Stimulated activated CD8-positive, alpha-beta memory T cell treated with anti-CD3 and anti-CD28 coated beads, Interleukin-2, amount 100 ng/mL, for 48 hours (primary cell): ENCODE measurements around the gene LGALS16.
"Not testable (repeated sequence)": the region's sequence is repeated elsewhere in the genome, so short reads cannot be mapped to it uniquely, and the experiment has no call there.

Experiments used
- DNase-seq, 2 donors: peaks; one replicate each; pipeline ENCODE4 v3.0.0-alpha.2; 2020; ENCODE audit warnings: low read depth in 2 of 2

The LGALS16 gene

DNA sequence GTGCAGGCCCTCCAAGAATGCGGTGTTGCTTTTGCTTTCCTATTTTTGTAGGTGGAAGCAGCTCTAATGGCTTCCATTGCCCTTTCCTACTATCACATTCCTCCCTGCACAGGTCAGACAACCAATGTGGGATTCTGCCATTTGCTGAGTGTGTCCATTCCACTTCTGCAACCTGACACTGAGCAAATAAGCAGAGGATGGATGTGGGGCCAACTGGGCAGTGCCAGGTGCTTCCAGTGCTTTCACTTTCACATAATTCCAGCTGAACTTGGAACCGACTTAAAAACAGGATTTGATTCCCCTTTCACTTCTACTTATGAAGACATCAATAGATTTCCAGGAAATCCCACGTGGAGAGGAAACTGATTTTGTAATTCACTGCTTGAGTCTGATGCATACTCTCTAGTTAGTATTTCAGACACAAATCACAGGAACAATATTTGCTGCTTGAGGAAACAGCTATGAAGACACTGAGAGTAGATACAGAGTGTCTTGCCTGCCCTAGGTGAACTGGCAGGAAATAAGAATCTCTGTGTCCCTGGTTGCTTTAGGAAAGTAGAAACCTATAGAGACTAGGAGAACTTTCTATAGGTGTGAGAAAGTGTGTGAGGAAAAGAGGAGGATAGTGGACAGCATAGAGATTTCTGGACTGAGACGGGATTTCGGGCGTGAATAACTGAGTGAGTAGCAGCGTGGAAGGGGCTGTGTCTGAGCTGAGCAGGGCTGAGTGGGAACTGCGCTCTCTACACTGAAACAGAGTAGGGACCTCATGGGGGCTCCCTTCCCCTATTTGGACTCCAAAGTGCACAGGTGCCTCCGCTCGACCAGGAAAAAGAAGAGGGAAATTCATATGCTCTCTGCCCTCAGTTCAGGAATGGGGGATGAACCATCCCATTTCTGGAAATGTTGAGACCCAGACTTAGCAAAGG lies 22.5 kb downstream of the LGALS16 start:
- no peak for DNase-seq

DNA sequence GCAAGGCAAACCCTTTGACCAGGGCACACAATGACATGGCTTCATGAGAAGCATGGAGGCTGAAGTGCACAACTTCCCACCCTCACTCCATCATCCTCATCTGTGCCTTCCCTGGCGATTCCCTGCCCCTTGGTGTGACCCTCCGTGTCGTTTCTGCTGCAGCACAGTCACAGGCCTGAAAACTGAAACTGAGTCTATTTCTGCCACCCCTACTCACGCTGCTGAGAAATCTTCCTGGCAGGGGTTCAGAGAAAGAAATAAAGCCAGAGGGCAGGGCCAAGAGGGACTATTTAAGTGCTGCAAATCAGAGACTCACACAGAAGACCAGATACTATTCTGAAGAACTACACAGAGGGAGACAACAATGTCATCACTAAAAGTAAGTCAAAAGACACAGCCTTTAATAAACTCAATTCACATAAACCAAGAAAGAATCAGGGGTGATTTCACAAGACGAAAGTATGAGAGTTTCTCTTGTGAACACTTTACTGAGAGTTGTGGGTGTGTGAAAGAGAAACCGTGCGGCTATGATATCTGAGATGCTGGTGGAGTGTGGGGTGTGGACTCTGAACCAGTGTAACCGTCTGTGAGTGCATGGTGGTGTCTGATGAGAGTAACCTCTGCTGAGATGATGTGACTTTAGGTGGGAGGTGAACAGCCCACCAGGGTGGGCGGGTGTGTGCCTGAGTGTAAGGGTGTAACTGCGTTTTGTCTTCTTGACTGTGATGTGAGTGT lies 23.5 kb downstream of the LGALS16 start:
- DNase-seq = peak in 1 of 2 donors; percentile 41

DNA sequence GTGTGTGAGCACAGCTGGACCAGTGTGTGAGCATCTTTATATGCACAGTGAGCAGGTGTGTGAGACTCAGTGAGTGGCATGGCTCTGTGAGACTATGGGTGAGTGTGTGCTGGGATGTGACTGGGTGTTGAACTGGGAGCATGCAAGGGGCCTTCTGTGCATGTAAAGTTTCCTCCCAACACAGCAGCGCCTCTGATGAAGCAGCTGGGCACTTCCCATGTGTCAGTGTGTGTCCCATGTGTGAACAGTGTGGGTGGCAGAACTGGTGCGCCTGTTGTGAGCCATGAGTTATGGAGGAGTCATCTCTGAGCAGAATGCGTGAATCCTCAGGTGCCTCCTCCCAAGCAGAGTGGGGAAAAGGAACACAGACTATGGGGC lies 24.1 kb downstream of the LGALS16 start:
- DNase-seq = peak in 1 of 2 donors; percentile 23

DNA sequence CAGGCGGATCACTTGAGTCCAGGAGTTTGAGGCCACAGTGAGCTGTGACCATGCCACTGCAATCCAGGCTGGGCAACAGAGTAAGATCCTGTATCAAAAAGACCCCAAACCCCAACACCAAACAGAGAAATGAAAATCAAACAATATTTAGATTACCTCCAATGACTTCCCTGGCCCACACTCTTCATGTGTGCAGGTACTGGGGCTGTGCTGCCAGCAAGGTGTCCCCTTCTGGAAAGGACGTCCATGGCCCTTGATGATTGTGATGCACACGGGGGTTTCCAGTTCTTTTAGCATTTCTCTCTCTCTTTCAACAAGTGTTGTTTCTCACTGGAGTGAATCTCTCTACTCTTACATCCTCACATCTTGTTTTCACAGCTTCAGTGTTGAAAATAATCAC lies 24.9 kb downstream of the LGALS16 start:
- DNase-seq = no peak

DNA sequence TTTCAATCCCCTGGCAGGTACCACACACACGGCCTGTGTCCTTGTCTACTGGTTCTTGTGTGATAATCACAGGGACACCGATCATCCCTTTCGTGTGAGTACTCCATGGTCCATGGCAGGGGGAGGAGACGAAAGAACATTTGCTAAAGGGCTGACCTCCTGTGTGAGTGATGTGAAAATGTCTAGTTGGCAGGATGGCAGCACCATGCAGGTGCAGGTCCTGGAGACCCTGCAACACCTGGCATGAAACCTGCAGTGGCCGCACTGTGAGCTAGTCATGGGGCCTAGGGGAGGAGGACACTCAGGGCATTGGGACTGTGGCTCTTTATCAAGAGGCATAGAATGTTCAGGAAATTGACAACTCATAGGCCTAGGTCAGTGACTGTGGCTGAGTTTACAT lies 25.7 kb downstream of the LGALS16 start:
- DNase-seq = no peak

DNA sequence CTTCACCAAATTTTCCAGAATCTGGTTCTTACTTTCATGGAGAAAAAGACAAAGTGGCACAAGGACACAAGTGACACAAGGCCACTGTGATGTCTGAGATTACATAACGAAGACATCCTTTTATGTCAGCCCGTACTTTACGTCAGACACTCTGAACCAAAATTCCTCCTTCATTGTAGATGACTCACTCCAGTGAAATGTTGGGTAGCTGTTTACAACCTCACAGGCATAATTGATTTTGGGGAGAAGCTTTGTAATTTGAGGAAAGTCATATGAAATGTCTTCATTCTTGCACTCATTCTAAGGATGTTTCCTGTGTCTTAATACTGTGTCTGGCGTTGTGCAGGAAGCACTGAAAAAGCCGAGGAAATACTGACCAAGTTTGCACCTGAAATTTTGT lies 28.6 kb downstream of the LGALS16 start:
- no peak for DNase-seq

DNA sequence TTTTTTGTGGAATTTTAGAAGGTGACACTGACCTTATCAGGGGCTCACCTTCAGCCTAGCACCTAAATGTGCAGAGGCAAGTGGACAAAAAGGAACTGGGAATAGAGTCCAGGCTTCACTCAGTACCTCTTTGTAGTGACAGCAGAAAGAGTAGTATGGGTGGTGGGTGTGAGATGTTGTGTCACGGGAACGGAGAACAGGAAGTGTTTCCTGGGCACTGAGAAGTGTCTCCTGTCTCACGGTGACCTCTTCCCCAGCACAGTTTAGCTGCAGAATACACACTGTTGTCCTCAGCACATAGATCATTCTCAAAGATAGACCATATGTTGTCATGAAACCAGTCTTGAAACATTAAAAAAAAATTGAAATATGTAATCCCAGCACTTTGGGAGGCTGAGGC lies 31.0 kb downstream of the LGALS16 start:
- no peak for DNase-seq

DNA sequence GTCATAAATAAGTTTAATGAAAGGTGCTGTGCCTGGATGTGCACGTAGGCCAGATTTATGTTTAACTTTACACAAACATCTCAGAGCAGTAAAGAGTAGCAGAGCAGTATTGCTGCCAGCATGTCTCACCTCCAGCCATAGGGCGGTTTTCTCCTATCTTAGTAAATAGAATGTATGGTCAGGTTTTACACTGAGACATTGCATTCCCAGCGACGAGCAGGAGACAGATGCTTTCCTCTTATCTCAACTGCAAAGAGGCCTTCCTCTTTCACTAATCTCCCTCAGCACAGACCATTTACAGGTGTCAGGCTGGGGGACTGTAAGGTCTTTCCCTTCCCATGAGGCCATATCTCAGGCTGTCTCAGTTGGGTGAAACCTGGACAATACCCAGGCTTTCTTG lies 32.9 kb downstream of the LGALS16 start:
- not testable (repeated sequence) for DNase-seq

DNA sequence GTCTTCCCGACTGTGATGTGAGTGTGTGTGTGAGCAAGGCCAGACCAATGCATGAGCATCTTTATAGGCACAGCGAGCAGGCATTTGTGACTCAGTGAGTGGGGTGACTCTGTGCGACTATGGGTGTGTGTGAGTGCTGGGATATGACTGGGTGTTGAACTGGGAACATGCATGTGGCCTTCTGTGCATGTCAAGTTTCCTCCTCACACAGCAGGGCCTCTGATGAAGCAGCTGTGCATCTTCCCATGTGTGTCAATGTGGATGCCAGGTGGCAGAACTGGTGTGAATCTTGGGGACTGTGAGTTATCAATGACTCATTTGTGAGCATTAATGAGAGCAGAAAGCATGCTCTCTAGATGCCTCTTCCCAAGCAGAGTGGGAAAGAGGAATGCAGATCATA lies 36.5 kb downstream of the LGALS16 start:
- DNase-seq = no peak

DNA sequence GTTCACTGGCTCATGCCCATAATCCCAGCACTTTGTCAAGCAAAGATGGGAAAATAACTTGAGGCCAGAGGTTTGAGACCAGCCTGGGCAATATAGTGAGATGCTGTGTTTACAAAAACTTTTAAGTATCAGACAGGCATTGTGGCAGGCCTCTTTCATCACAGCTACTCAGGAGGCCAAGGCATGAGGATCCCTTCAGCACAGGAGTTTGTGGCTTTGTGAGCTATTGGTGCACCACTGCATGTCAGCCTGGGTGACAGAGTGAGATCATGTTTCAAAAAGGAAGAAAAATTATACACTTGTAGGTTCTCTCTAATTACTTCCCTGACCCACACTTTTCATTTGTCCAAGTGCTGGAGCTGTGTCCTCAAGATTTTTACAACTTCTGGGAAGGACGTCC lies 37.1 kb downstream of the LGALS16 start:
- DNase-seq = no peak

DNA sequence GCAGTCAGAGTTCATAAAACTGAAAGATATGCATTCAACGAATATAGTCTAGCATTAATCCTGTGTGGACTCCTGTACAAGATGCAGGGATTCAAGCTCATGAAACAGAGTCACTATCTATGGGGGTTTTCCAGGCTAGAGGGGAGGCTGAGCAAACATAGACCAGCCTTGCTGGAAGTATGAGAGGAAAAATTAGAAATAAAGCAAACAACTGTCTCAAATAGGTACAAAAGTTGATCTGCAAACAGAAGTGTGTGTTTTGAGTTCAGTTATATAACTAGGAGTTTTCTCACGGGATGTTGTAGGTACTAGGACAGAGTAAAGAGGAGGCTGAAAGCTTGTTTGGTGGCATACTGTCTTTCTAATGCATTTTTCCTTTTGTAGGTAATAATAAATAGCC lies 40.0 kb downstream of the LGALS16 start:
- DNase-seq = no peak

DNA sequence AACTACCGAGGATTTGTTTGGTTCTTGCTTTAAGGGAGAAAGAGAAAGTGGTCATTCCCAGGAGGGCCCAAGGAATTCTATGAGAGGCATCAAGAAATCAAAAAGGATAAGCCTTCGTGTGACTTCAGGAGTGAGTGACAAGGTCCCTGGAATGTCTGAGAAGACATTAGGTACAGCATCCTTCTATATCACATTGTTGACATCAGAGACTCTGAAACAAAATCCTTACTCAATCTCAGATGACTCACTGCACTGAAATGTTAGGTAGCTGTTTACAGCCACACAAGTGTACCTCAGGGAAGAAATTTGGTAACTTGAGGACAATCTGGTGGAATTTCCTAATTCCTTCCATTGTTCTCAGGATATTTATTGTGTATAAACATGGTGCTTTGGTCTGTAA lies 40.7 kb downstream of the LGALS16 start:
- no peak for DNase-seq

DNA sequence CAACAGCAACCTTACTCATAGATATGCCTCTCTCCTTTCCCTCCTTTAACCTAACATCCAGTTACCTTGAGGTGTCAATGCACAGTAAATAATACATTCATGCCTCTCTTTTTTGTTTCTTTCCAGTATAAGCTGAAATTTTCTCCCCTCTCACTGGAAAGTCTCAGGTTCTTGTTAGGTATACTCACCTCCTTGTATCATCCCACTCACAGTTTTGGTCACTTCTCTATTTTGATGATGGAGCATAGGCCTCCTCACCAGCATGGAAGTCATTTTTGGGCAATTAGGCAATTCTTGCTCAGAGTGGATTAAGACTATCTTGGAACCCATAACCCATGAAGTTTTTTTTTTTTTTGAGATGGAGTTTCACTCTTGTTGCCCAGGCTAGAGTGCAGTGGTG lies 42.8 kb downstream of the LGALS16 start:
- no peak for DNase-seq

DNA sequence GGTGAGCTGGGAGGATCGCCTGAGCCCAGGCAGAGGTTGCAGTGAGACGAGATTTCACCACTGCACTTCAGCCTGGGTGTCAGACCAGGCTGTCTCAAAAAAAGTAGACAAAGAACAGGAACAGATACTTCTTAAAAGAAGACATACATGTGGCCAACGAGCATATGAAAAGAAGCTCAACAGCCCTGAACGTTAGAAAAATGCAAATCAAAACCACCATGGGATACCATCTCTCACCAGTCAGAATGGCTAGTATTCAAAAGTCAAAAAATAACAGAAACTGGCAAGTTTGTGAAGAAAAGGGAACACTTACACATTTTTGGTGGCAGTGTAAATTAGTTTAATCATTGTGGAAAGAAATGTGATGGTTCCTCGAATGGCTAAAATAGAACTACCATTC lies 45.6 kb downstream of the LGALS16 start:
- DNase-seq = no peak

DNA sequence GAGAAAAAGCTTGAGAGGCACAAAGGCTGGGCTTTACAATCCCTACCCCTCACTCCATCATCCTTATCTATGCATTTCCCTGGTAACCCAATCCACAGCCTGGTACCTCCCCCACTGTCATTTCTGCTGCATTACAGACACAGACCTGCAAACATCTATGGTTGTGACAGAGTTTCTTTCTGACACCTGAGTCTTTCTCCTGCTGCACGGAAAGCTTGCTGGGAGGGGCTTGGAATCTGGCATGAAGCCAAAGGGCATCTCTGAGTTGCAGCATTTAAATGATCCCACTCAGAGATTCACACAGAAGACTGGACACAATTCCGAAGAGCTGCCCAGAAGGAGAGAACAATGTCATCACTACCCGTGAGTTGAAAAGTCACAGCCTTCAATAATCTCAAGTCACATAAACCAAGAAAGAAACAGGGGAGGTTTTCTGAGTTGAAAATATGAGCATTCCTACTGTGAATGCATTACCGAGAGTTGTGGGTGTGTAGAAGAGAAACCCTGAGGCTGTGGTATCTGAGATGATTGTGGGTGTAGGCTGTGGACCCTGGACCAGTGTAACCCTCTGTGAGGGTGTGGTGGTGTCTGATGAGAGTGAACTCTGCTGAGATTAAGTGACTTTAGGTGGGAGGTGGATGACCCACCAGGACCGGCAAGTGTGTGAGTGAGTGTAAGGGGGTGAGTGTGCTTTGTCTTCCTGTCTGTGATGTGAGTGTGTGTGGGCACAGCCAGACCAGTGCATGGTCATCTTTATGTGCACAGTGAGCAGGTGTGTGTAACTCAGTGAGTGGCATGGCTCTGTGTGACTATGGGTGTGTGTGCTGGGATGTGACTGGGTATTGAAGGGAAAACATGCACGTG lies 48.7 kb downstream of the LGALS16 start, which contains the start of gene LGALS14:
Gene LGALS14 (plus strand): TSS at position 301 of the 864 bp plus-strand sequence. CDS start 48 bp downstream, at position 349.
- no peak for DNase-seq

DNA sequence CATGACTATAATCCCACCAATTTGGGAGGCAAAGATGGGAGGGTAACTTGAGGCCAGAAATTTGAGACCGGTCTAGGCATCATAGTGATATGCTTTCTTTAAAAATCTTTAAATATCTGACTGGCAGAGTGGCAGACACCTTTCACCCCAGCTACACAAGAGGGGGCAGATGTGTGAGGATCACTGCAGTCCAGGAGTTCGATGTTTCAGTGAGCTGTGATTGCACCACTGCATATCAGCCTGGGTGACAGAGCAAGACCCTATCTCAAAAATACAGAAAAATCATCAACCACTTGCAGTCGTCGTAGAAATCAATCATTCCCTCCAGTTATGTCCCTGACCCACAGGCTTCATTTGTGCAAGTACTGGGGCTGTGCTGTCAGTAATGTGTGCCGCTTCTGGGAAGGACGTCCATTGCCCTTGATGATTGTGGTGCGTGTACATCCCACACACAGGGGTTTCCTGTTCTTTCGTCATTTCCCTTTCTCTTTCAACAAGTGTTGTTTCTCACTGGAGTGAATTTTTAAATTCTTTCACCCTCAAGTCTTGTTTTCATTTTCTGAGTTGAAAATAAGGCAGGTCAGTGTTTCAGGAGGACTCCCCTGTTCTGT lies 50.0 kb downstream of the LGALS16 start:
- DNase-seq = peak in 1 of 2 donors; percentile 1

DNA sequence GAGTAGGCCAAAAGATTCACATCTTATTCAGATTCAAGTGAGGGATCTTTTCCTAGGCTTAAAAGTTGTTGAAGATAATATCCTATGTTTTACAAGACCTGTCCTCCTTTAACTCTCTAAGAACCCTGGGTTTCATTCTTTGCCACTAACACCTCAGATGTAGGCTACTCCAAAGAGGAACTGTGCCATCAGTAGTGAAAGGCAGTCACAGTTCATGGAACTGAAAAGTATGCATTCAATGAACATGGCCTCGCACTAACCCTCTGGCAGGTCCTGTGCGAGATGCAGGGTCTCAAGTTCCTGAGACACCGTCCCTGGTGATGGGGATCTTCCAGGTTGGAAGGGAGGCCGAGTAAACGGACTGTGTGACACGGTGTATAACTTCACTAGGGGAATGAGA lies 52.9 kb downstream of the LGALS16 start:
- no peak for DNase-seq

DNA sequence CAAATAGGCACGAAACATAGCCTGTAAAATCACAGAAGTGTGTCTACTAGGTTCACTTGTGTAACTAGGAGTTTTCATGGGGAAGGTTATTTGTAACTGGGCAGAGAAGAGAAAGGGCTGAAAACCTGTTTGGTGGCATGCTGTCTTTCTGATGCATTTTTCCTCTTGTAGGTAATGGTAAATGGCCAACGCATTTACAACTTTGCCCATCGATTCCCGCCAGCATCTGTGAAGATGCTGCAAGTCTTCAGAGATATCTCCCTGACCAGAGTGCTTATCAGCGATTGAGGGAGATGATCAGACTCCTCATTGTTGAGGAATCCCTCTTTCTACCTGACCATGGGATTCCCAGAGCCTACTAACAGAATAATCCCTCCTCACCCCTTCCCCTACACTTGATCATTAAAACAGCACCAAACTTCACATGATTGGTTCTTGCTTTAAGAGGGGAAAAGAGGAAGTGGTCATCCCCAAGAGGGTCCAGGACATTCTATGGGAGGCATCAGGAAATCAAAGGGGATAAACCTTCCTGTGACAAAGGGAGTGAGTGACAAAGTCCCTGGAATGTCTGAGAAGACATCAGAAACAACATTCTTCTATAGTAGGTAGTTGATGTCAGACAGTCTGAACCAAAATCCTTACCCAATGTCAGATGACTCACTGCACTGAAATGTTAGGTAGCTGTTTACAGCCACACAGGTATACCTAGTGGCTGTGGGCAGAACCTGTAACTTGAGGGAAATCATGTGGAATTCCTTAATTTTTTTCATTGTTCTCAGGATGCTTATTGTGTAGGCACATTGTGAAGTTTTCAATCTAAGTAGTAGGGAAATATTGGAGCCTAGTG lies 53.5 kb downstream of the LGALS16 start:
- DNase-seq = no peak
